K562 (cell line): Measurements from ENCODE around the gene SHANK2. TPM values are rescaled to one million over a fixed set of nuclear protein-coding genes. Genes with fewer than 3 reads are reported as not detected.

Experiments
- ATAC-seq: fragments of 200-7000 bp; cut with Tn5 transposase; 3 replicates; pipeline ENCODE4 v1.9.1; 2020; ENCODE audit warnings: moderate library complexity
- BruUV-seq: library from RNA; stranded (reverse); fragments of 400-500 nt; replicated peaks from 2 replicates; lab custom pipeline; 2021; lab: Mats Ljungman, UMichigan
- CTCF ChIA-PET: fragments of 300-600 bp; formaldehyde crosslinking; extraction: SDS; loops from one replicate; lab custom pipeline; 2021; ENCODE audit warnings: low intra/inter-chr PET ratio; lab: Yijun Ruan, JAX
- POLR2A ChIA-PET: fragments of 300-600, 350-650 bp; sonication (Branson Sonifier 250); formaldehyde crosslinking; extraction: SDS; loops from one replicate; lab custom pipeline; 2021; ENCODE audit warnings: antibody characterized with exemption, inconsistent platforms; lab: Yijun Ruan, JAX
- DNase-seq, 4 experiments: peaks; one replicate each; pipeline versions ENCODE4 v3.0.0 to v3.0.0-alpha.2; 2011 to 2018; ENCODE audit warnings: low spot score in 3 of 4, mixed read lengths in 3 of 4; ENCODE audit errors: extremely low read depth in 1 of 4
- FAIRE-seq: peaks from 2 replicates; lab custom pipeline; 2011; peaks lifted over from hg19 to GRCh38; lab: Jason Lieb, UNC
- H2AFZ ChIP-seq: 2 replicates; pipeline ENCODE4 v1.6.0; 2011; ENCODE audit warnings: low read depth, low read length, control low read depth, inconsistent platforms
- H3K27ac ChIP-seq: fragments of 200-600 bp; 3 replicates; pipeline ENCODE4 v1.8.0; 2011; ENCODE audit warnings: low read depth, mild to moderate bottlenecking, control low read depth, inconsistent platforms, low read length, moderate library complexity, mixed read lengths; ENCODE audit errors: extremely low read depth
- H3K27me3 ChIP-seq, 2 experiments: fragments of 300-600 bp in 1 of 2; 2 replicates in 1 of 2; 3 replicates in 1 of 2; pipeline versions ENCODE4 v1.6.0 to v1.8.0; 2011; ENCODE audit warnings: inconsistent platforms in 2 of 2, low read length in 2 of 2, mild to moderate bottlenecking in 1 of 2, mixed read lengths in 1 of 2, moderate library complexity in 1 of 2; ENCODE audit not compliant: control insufficient read depth in 2 of 2, insufficient read depth in 2 of 2
- H3K36me3 ChIP-seq: fragments of 300-600 bp; 3 replicates; pipeline ENCODE4 v1.8.0; 2011; ENCODE audit warnings: mild to moderate bottlenecking, low read length, inconsistent platforms; ENCODE audit not compliant: control insufficient read depth, insufficient read depth
- H3K4me1 ChIP-seq, 2 experiments: fragments of 200-600 bp in 1 of 2; replicated peaks in 1 of 2; 2 replicates in 1 of 2; 3 replicates in 1 of 2; pipeline versions ENCODE4 v1.5.1 to v1.8.0; 2011; ENCODE audit warnings: inconsistent platforms in 2 of 2, low read length in 2 of 2, mild to moderate bottlenecking in 1 of 2, mixed read lengths in 1 of 2, moderate library complexity in 1 of 2; ENCODE audit not compliant: control insufficient read depth in 2 of 2, insufficient read depth in 2 of 2
- H3K4me2 ChIP-seq: 2 replicates; pipeline ENCODE4 v1.6.1; 2011; ENCODE audit warnings: low read length, control low read depth, inconsistent platforms, mixed read lengths; ENCODE audit not compliant: insufficient read depth
- H3K4me3 ChIP-seq: fragments of 200-600 bp; sonication (generic), shearing (Covaris generic); 2 replicates; pipeline ENCODE4 v1.5.1; 2016; ENCODE audit warnings: control low read depth, inconsistent platforms
- H3K79me2 ChIP-seq: fragments of 200-600 bp; 3 replicates; pipeline ENCODE4 v1.8.0; 2011; ENCODE audit warnings: low read length, inconsistent platforms; ENCODE audit not compliant: control insufficient read depth, insufficient read depth
- H3K9ac ChIP-seq, 2 experiments: 2 replicates each; pipeline versions ENCODE4 v1.6.0 to v1.6.1; 2011; ENCODE audit warnings: low read depth in 2 of 2, low read length in 2 of 2, control low read depth in 1 of 2, inconsistent platforms in 1 of 2, mild to moderate bottlenecking in 1 of 2, mixed read lengths in 1 of 2; ENCODE audit not compliant: insufficient read depth in 1 of 2
- H3K9me1 ChIP-seq: one replicate; pipeline ENCODE4 v1.6.0; 2011; ENCODE audit warnings: inconsistent platforms, mild to moderate bottlenecking, low read length, moderate library complexity; ENCODE audit not compliant: control insufficient read depth, insufficient read depth
- H3K9me3 ChIP-seq: replicated peaks from 2 replicates; pipeline ENCODE4 v1.5.1; 2011; ENCODE audit warnings: low read depth, low read length, inconsistent platforms; ENCODE audit not compliant: control insufficient read depth, insufficient read depth
- H4K20me1 ChIP-seq: replicated peaks from 2 replicates; pipeline ENCODE4 v1.6.1; 2011; ENCODE audit warnings: low read length, inconsistent platforms, mixed read lengths; ENCODE audit not compliant: control insufficient read depth, insufficient read depth
- CBX3 ChIP-seq, 2 experiments: IDR thresholded peaks; 1 replicate in 1 of 2; 2 replicates in 1 of 2; pipeline ENCODE4 v1.6.1; 2012; ENCODE audit warnings: inconsistent platforms in 2 of 2, low read length in 2 of 2, borderline replicate concordance in 1 of 2, control low read depth in 1 of 2
- CBX8 ChIP-seq: fragments of 200-600 bp; sonication (generic); IDR thresholded peaks from 2 replicates; pipeline ENCODE4 v1.6.1; 2012; ENCODE audit warnings: borderline replicate concordance, mixed run types, low read depth, mild to moderate bottlenecking, moderate library complexity, mixed read lengths, low read length, control low read depth, inconsistent platforms; ENCODE audit not compliant: poor library complexity, severe bottlenecking; ENCODE audit errors: extremely low read depth
- DMBX1 ChIP-seq: fragments of 250-450 bp; sonication (Bioruptor Pico); IDR thresholded peaks from 2 replicates; pipeline ENCODE4 v1.8.0; 2022; ENCODE audit warnings: inconsistent platforms, mild to moderate bottlenecking, moderate library complexity, borderline replicate concordance
- EP400 ChIP-seq: fragments of 450-650 bp; IDR thresholded peaks from 2 replicates; pipeline ENCODE4 v1.6.1; 2017; ENCODE audit warnings: antibody characterized with exemption, mild to moderate bottlenecking, moderate library complexity
- KLF6 ChIP-seq: fragments of 250-450 bp; sonication (Bioruptor Pico); IDR thresholded peaks from 2 replicates; pipeline ENCODE4 v1.4.0; 2020; ENCODE audit warnings: mild to moderate bottlenecking, moderate library complexity, borderline replicate concordance
- MCM3 ChIP-seq: fragments of 450-650 bp; IDR thresholded peaks from 2 replicates; pipeline ENCODE4 v1.6.1; 2016
- MLX ChIP-seq, 2 experiments: fragments of 450-650 bp in 1 of 2; sonication (generic) in 1 of 2; formaldehyde crosslinking; conservative IDR thresholded peaks; 2 replicates each; pipeline versions ENCODE4 v1.4.0 to v1.8.1; 2020 to 2022; ENCODE audit warnings: mild to moderate bottlenecking in 1 of 2, missing genetic modification reagents in 1 of 2
- OTX1 ChIP-seq: fragments of 450-650 bp; formaldehyde crosslinking; IDR thresholded peaks from 2 replicates; pipeline ENCODE4 v1.4.0; 2022; ENCODE audit warnings: mild to moderate bottlenecking
- PPARD ChIP-seq: fragments of 250-450 bp; sonication (Bioruptor Pico); IDR thresholded peaks from 2 replicates; pipeline ENCODE4 v1.8.0; 2022; ENCODE audit warnings: inconsistent platforms, mild to moderate bottlenecking, moderate library complexity
- PREB ChIP-seq: sonication (generic); formaldehyde crosslinking; IDR thresholded peaks from 2 replicates; pipeline ENCODE4 v1.8.1; 2023; ENCODE audit warnings: mild to moderate bottlenecking, missing genetic modification reagents
- SAFB2 ChIP-seq: fragments of 200-400 bp; formaldehyde crosslinking; IDR thresholded peaks from 2 replicates; pipeline ENCODE4 v1.6.1; 2018; ENCODE audit warnings: borderline replicate concordance, low read length, low read depth, moderate library complexity; ENCODE audit not compliant: severe bottlenecking
- SREBF2 ChIP-seq: sonication (generic); formaldehyde crosslinking; IDR thresholded peaks from 2 replicates; pipeline ENCODE4 v1.4.0; 2020; ENCODE audit warnings: mild to moderate bottlenecking, missing genetic modification reagents
- ZNF449 ChIP-seq: fragments of 250-450 bp; sonication (Bioruptor Pico); IDR thresholded peaks from 2 replicates; pipeline ENCODE4 v1.8.0; 2022; ENCODE audit warnings: moderate library complexity, mild to moderate bottlenecking, inconsistent platforms
- ZNF592 ChIP-seq: fragments of 450-650 bp; IDR thresholded peaks from 2 replicates; pipeline ENCODE4 v1.6.1; 2017; ENCODE audit warnings: antibody characterized with exemption, mild to moderate bottlenecking
- ZNF707 ChIP-seq: fragments of 250-450 bp; sonication (Bioruptor Pico); conservative IDR thresholded peaks from 2 replicates; pipeline ENCODE4 v1.8.0; 2022; ENCODE audit warnings: inconsistent platforms, mild to moderate bottlenecking, moderate library complexity
- WGBS: fragments of 100-300 bp; shearing (Covaris generic); methylation state at CpG from one replicate; pipeline ENCODE4 v1.1.6; 2016; ENCODE audit warnings: low coverage, mixed read lengths; ENCODE audit not compliant: insufficient coverage; ENCODE audit errors: missing lambda C conversion rate; 5-methylcytosine and 5-hydroxymethylcytosine counted together
- in situ Hi-C: fragments of 300-500 bp; cut with MboI; formaldehyde crosslinking; loops from 4 replicates; pipeline ENCODE4 v1.15.0; 2018; ENCODE audit warnings: inconsistent platforms, mixed read lengths
- intact Hi-C: fragments of 100-400 bp; cut with micrococcal nuclease; formaldehyde crosslinking; loops from 2 replicates; pipeline ENCODE4 v1.14.2; 2022
- polyA plus RNA-seq, 8 experiments: library from polyadenylated mRNA; depleted of rRNA in 4 of 8; stranded (reverse) in 5 of 8; unstranded in 3 of 8; fragments of >200 nt; fragmentation: Nextera tagmentation in 2 of 8; fragmentation: Illumina TruSeq in 1 of 8; extraction: Ambion mirVana in 2 of 8; extraction: Trizol in 1 of 8; gene quantifications; 2 replicates each; pipeline versions ENCODE4 v1.2.1 to v1.2.3, GENCODE V29; 2011 to 2014; ENCODE audit warnings: inconsistent platforms in 1 of 8, missing spikeins in 1 of 8
- total RNA-seq, 7 experiments: library from RNA; depleted of rRNA in 6 of 7; stranded (reverse); fragments of >200 nt in 6 of 7; fragmentation: Illumina TruSeq in 2 of 7; extraction: Trizol in 2 of 7; gene quantifications; 2 replicates each; pipeline versions ENCODE4 v1.2.1 to v1.2.3, GENCODE V29; 2011 to 2021; ENCODE audit warnings: low replicate concordance in 1 of 7

SHANK2 gene
- total and polyA plus RNA-seq, 9 of the 15 experiments (the other 6 are each of a cell fraction or from before 2014, with no cell fraction given) = 0.04 to 0.07 TPM; not detected in 7

- Histone ChIP-seq H3K9ac (no peak overlapping the region), H3K4me2 (no peak overlapping the region), H3K36me3 (no peaks in the 10 kb centered on the region), H3K4me3 (no peak overlapping the region), H4K20me1 (no peaks in the 10 kb centered on the region), H3K27me3 (peaks cover 8 to 15% of the 10 kb centered on the region in 2 experiments; a peak in 4 of 5 replicates), H2AFZ (no peak overlapping the region), H3K4me1 (no peaks in the 10 kb centered on the region), H3K9me1 (no peaks in the 10 kb centered on the region), H3K9me3 (no peaks in the 10 kb centered on the region), H3K79me2 (no peaks in the 10 kb centered on the region), H3K27ac (no peak overlapping the region)
- ChIA-PET CTCF (no interaction called here), POLR2A (interaction anchor here (0.9 kb wide), 1 partner anchor 83 kb away, joined by 3 read pairs; no protein-coding TSS in a partner anchor)
- ATAC-seq (no peak), DNase-seq (no peak), FAIRE-seq (no peak)
- WGBS = 0% methylated on average over 3 of the region's 3 CpGs
- intact Hi-C loops = no loop called here
- in situ Hi-C loops = no loop called here
- BruUV-seq = no TSS peak
- TF ChIP-seq MLX (CRISPR knock-in tag; conservative IDR thresholded peaks at IDR 0.05) (no peak), SAFB2 (no peak), CBX8 (no peak), ZNF707 (CRISPR knock-in tag) (no peak), OTX1 (CRISPR knock-in tag) (no peak), PREB (CRISPR knock-in tag) (no peak), MCM3 (no peak), SREBF2 (CRISPR knock-in tag) (no peak), EP400 (no peak), PPARD (CRISPR knock-in tag) (no peak), ZNF449 (CRISPR knock-in tag) (no peak), CBX3 (IDR thresholded peaks at IDR 0.05; ENCODE audit: borderline replicate concordance in 1 of 2, low read length in 2 of 2) (no peak), ZNF592 (no peak), DMBX1 (CRISPR knock-in tag) (no peak), KLF6 (no peak)
Observed at GRCh38 chr11:71272161-71272560, 19.8 kb upstream of the SHANK2 start.
